Stimulated activated naive B cell treated with anti-CD40 and anti-IgM and Interleukin-4, amounts not matched to agents 10 μg/mL and 1 μg/mL and 100 μg/mL, for 72 hours (primary cell): Measurements from ENCODE around the gene RSU1.

Source experiments
- ATAC-seq, 2 donors: fragments of 150-1000 bp; cut with Tn5 transposase; replicated peaks; 2 replicates each; pipeline ENCODE4 v1.10.0; 2021; ENCODE audit warnings: moderate library complexity in 1 of 2
- DNase-seq: peaks from one replicate; pipeline ENCODE4 v3.0.0; 2021
- H3K27ac Mint-ChIP-seq: one replicate; pipeline ENCODE4 v1.8.0; 2022; ENCODE audit warnings: mild to moderate bottlenecking, mixed read lengths
- H3K27me3 Mint-ChIP-seq, 2 donors: one replicate each; pipeline ENCODE4 v1.8.0; 2022; ENCODE audit warnings: mixed read lengths in 2 of 2
- H3K36me3 Mint-ChIP-seq, 2 donors: one replicate each; pipeline ENCODE4 v1.8.0; 2022; ENCODE audit warnings: mixed read lengths in 2 of 2, mild to moderate bottlenecking in 1 of 2
- H3K4me1 Mint-ChIP-seq, 2 donors: one replicate each; pipeline ENCODE4 v1.8.0; 2022; ENCODE audit warnings: mixed read lengths in 2 of 2, mild to moderate bottlenecking in 1 of 2
- H3K4me3 Mint-ChIP-seq, 2 donors: one replicate each; pipeline ENCODE4 v1.8.0; 2022; ENCODE audit warnings: mild to moderate bottlenecking in 2 of 2, mixed read lengths in 2 of 2, moderate library complexity in 1 of 2
- H3K9me3 Mint-ChIP-seq, 2 donors: one replicate each; pipeline ENCODE4 v1.8.0; 2022; ENCODE audit warnings: mixed read lengths in 2 of 2, mild to moderate bottlenecking in 1 of 2

RSU1 gene

GRCh38 chr10:16686054-16686902, 130.9 kb downstream of the RSU1 start:
- Mint-ChIP-seq H3K27ac (no peak overlapping the region), H3K4me1 (peaks cover 0 to 1% of the 10 kb centered on the region in 2 donors), H3K36me3 (peaks cover 19 to 27% of the 10 kb centered on the region in 2 donors), H3K9me3 (no peaks in the 10 kb centered on the region), H3K4me3 (no peak overlapping the region), H3K27me3 (no peaks in the 10 kb centered on the region)
- no peak for ATAC-seq
- DNase-seq, result no peak

- Mint-ChIP-seq H3K4me3 (no peak overlapping the region), H3K36me3 (peaks cover 20 to 29% of the 10 kb centered on the region in 2 donors), H3K4me1 (peaks cover 0 to 1% of the 10 kb centered on the region in 2 donors), H3K27ac (no peak overlapping the region), H3K9me3 (no peaks in the 10 kb centered on the region), H3K27me3 (no peaks in the 10 kb centered on the region)
- DNase-seq (no peak), ATAC-seq (no peak)
These were observed 131.7 kb downstream of the RSU1 start for GRCh38 chr10:16685551-16685950.

- Mint-ChIP-seq H3K9me3 (peaks cover 3 to 6% of the 10 kb centered on the region in 2 donors), H3K4me1 (peaks cover 0 to 1% of the 10 kb centered on the region in 2 donors), H3K36me3 (peaks cover 37 to 40% of the 10 kb centered on the region in 2 donors), H3K27ac (no peak overlapping the region), H3K4me3 (no peak overlapping the region), H3K27me3 (no peaks in the 10 kb centered on the region)
- DNase-seq (no peak), ATAC-seq (peak; percentile 48 to 54)
These were observed 135.7 kb downstream of the RSU1 start for GRCh38 chr10:16681521-16681920.

- ATAC-seq, result no peak
- H3K4me3 Mint-ChIP-seq, result no peak overlapping the region
- H3K27ac Mint-ChIP-seq, result no peak overlapping the region
- H3K4me1 Mint-ChIP-seq, result peaks cover 0 to 1% of the 10 kb centered on the region in 2 donors
- H3K9me3 Mint-ChIP-seq, result peaks cover 3 to 6% of the 10 kb centered on the region in 2 donors
- H3K36me3 Mint-ChIP-seq, result peaks cover 49 to 55% of the 10 kb centered on the region in 2 donors
- DNase-seq, result no peak
- H3K27me3 Mint-ChIP-seq, result no peaks in the 10 kb centered on the region
These were observed 137.7 kb downstream of the RSU1 start for GRCh38 chr10:16679511-16679910.

GRCh38 chr10:16675334-16675733, 141.9 kb downstream of the RSU1 start:
- no peak overlapping the region for H3K4me3 Mint-ChIP-seq
- DNase-seq (no peak), ATAC-seq (no peak)
- H3K27ac Mint-ChIP-seq, result no peak overlapping the region
- H3K27me3 Mint-ChIP-seq, result no peaks in the 10 kb centered on the region
- H3K36me3 Mint-ChIP-seq, result peaks cover 41 to 57% of the 10 kb centered on the region in 2 donors
- H3K9me3 Mint-ChIP-seq, result peaks cover 5 to 6% of the 10 kb centered on the region in 2 donors
- no peaks in the 10 kb centered on the region for H3K4me1 Mint-ChIP-seq

GRCh38 chr10:16674147-16674703, 143.0 kb downstream of the RSU1 start:
- Mint-ChIP-seq H3K27me3 (no peaks in the 10 kb centered on the region), H3K27ac (no peak overlapping the region), H3K9me3 (peaks cover 5 to 6% of the 10 kb centered on the region in 2 donors), H3K36me3 (peaks cover 46 to 61% of the 10 kb centered on the region in 2 donors), H3K4me1 (no peaks in the 10 kb centered on the region), H3K4me3 (no peak overlapping the region)
- DNase-seq, result no peak
- ATAC-seq, result no peak

GRCh38 chr10:16673443-16673842, 143.8 kb downstream of the RSU1 start:
- Mint-ChIP-seq H3K4me1 (no peaks in the 10 kb centered on the region), H3K27me3 (no peaks in the 10 kb centered on the region), H3K9me3 (peaks cover 5 to 6% of the 10 kb centered on the region in 2 donors), H3K4me3 (no peak overlapping the region), H3K36me3 (peaks cover 44 to 62% of the 10 kb centered on the region in 2 donors), H3K27ac (no peak overlapping the region)
- ATAC-seq (no peak), DNase-seq (no peak)

- Mint-ChIP-seq H3K27me3 (no peaks in the 10 kb centered on the region), H3K4me1 (peaks cover 4 to 23% of the 10 kb centered on the region in 2 donors), H3K9me3 (no peaks in the 10 kb centered on the region), H3K36me3 (peaks cover 7 to 8% of the 10 kb centered on the region in 2 donors), H3K27ac (no peak overlapping the region), H3K4me3 (no peak overlapping the region)
- no peak for ATAC-seq
- no peak for DNase-seq
These were observed 153.8 kb downstream of the RSU1 start for GRCh38 chr10:16663444-16663843.

GRCh38 chr10:16662923-16663322, 154.3 kb downstream of the RSU1 start:
- H3K9me3 Mint-ChIP-seq, result no peaks in the 10 kb centered on the region
- no peak overlapping the region for H3K27ac Mint-ChIP-seq
- H3K4me3 Mint-ChIP-seq, result no peak overlapping the region

GRCh38 chr10:16656895-16657294, 160.3 kb downstream of the RSU1 start:
- Mint-ChIP-seq H3K36me3 (peaks cover 4% of the 10 kb centered on the region in 2 donors), H3K27ac (no peak overlapping the region), H3K9me3 (no peaks in the 10 kb centered on the region), H3K4me3 (no peak overlapping the region), H3K4me1 (peaks cover 2 to 11% of the 10 kb centered on the region in 2 donors), H3K27me3 (no peaks in the 10 kb centered on the region)
- no peak for ATAC-seq
- DNase-seq, result no peak

More at GRCh38 chr10:16662923-16663322, 154.3 kb downstream of the RSU1 start:
- Mint-ChIP-seq H3K27me3 (no peaks in the 10 kb centered on the region), H3K36me3 (peaks cover 6 to 7% of the 10 kb centered on the region in 2 donors), H3K4me1 (peaks cover 4 to 23% of the 10 kb centered on the region in 2 donors)
- DNase-seq (no peak), ATAC-seq (no peak)

- Mint-ChIP-seq H3K36me3 (peaks cover 2 to 5% of the 10 kb centered on the region in 2 donors), H3K4me3 (no peak overlapping the region), H3K4me1 (no peaks in the 10 kb centered on the region), H3K9me3 (peaks cover 0 to under 1% of the 10 kb centered on the region in 2 donors), H3K27ac (no peak overlapping the region), H3K27me3 (no peaks in the 10 kb centered on the region)
- DNase-seq (no peak), ATAC-seq (no peak)
These were observed 164.0 kb downstream of the RSU1 start for GRCh38 chr10:16653224-16653623.

GRCh38 chr10:16652154-16652553, 165.1 kb downstream of the RSU1 start:
- Mint-ChIP-seq H3K27ac (no peak overlapping the region), H3K9me3 (peaks cover 0 to 2% of the 10 kb centered on the region in 2 donors), H3K4me1 (no peaks in the 10 kb centered on the region), H3K36me3 (peaks cover 3 to 11% of the 10 kb centered on the region in 2 donors), H3K4me3 (no peak overlapping the region), H3K27me3 (no peaks in the 10 kb centered on the region)
- ATAC-seq (no peak), DNase-seq (no peak)

GRCh38 chr10:16649757-16650156, 167.5 kb downstream of the RSU1 start:
- no peak overlapping the region for H3K27ac Mint-ChIP-seq
- peaks cover 0 to 2% of the 10 kb centered on the region in 2 donors for H3K9me3 Mint-ChIP-seq
- H3K36me3 Mint-ChIP-seq, result peaks cover 6 to 11% of the 10 kb centered on the region in 2 donors
- H3K4me3 Mint-ChIP-seq, result no peak overlapping the region
- no peaks in the 10 kb centered on the region for H3K27me3 Mint-ChIP-seq
- no peak for DNase-seq
- ATAC-seq, result no peak
- no peaks in the 10 kb centered on the region for H3K4me1 Mint-ChIP-seq

GRCh38 chr10:16648366-16648765, 168.9 kb downstream of the RSU1 start:
- ATAC-seq (no peak), DNase-seq (no peak)
- Mint-ChIP-seq H3K4me1 (peaks cover 0 to 2% of the 10 kb centered on the region in 2 donors), H3K36me3 (peaks cover 6 to 13% of the 10 kb centered on the region in 2 donors), H3K27me3 (no peaks in the 10 kb centered on the region), H3K27ac (no peak overlapping the region), H3K4me3 (no peak overlapping the region), H3K9me3 (peaks cover 0 to 2% of the 10 kb centered on the region in 2 donors)
